ENCODE measurements around the gene HS1BP3. TPM values are rescaled to one million over a fixed set of nuclear protein-coding genes. Genes with fewer than 3 reads are reported as not detected.

The HS1BP3 gene
- total and polyA plus RNA-seq, 2 of the 13 experiments (the other 11 are each of a cell fraction or from before 2014, with no cell fraction given): 15.2 to 22.0 TPM

DNA sequence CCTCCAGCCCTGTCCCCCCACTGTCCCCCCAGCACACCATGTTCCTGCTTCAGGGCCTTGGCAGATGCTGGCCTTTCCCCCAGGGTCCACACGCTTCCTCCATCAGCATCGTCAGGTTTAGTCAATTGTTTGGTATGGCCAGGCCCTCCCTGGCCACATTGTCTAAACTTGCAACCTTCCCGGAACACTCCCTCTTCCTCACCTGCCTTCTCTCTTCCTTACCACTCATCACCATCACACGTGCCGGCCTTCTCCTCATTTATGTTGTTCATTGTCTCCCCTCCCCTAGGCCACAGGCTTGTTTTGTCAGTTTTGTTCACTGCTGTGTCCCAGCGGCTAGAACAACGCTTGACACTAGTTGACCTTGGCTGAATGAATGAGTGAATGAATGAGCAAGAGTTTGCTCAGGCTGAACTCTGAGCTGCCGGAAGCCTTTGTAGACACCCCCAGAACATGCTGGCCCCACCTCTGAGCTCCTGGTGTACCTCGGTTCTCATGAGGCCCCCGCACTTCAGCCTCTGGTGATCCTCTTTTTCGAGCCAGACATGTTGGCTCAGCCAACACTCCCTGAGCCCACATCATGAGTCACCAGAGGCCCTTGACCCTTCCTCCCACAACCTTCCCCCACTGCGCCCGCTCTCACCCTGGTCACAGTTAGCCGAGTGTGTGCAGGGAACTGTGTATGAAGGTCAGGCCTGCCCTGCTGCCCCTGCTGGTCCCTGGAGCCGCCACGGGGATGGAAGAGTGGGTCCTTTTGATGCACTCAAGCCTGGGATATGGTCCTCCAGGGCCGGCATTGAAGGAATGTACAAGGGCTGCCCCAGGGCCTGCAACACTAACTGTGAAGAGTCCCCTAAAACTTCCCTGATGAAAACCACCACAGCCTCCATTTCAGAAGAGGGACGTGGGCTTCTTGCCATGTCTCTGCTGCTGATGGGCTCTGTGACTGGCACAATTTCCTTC is 57.5 kb downstream of the HS1BP3 start (continued):
- TF ChIP-seq, protein P1, sequence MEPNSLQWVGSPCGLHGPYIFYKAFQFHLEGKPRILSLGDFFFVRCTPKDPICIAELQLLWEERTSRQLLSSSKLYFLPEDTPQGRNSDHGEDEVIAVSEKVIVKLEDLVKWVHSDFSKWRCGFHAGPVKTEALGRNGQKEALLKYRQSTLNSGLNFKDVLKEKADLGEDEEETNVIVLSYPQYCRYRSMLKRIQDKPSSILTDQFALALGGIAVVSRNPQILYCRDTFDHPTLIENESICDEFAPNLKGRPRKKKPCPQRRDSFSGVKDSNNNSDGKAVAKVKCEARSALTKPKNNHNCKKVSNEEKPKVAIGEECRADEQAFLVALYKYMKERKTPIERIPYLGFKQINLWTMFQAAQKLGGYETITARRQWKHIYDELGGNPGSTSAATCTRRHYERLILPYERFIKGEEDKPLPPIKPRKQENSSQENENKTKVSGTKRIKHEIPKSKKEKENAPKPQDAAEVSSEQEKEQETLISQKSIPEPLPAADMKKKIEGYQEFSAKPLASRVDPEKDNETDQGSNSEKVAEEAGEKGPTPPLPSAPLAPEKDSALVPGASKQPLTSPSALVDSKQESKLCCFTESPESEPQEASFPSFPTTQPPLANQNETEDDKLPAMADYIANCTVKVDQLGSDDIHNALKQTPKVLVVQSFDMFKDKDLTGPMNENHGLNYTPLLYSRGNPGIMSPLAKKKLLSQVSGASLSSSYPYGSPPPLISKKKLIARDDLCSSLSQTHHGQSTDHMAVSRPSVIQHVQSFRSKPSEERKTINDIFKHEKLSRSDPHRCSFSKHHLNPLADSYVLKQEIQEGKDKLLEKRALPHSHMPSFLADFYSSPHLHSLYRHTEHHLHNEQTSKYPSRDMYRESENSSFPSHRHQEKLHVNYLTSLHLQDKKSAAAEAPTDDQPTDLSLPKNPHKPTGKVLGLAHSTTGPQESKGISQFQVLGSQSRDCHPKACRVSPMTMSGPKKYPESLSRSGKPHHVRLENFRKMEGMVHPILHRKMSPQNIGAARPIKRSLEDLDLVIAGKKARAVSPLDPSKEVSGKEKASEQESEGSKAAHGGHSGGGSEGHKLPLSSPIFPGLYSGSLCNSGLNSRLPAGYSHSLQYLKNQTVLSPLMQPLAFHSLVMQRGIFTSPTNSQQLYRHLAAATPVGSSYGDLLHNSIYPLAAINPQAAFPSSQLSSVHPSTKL (CRISPR knock-in tag; IDR thresholded peaks at IDR 0.05): peak; percentile 96
- peak; percentile 24 for TF ChIP-seq ZFP36 (IDR thresholded peaks at IDR 0.05; ENCODE audit: borderline replicate concordance, low read depth, low read length, partially characterized antibody)
- TF ChIP-seq ZNF605 (CRISPR knock-in tag; IDR thresholded peaks at IDR 0.05): peak; percentile 98
- peak; percentile 100 for TF ChIP-seq ZNF788 (CRISPR knock-in tag; IDR thresholded peaks at IDR 0.05; ENCODE audit: borderline replicate concordance)
- TF ChIP-seq ZNF143 (CRISPR knock-in tag; IDR thresholded peaks at IDR 0.05): peak; percentile 67; the same call in 1 of the 2 replicates
- TF ChIP-seq, protein P2, sequence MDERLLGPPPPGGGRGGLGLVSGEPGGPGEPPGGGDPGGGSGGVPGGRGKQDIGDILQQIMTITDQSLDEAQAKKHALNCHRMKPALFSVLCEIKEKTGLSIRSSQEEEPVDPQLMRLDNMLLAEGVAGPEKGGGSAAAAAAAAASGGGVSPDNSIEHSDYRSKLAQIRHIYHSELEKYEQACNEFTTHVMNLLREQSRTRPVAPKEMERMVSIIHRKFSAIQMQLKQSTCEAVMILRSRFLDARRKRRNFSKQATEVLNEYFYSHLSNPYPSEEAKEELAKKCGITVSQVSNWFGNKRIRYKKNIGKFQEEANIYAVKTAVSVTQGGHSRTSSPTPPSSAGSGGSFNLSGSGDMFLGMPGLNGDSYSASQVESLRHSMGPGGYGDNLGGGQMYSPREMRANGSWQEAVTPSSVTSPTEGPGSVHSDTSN (CRISPR knock-in tag; IDR thresholded peaks at IDR 0.05): peak; percentile 62; the same call in 1 of the 2 replicates
- no peak for TF ChIP-seq NONO (IDR thresholded peaks at IDR 0.05)
- TF ChIP-seq NONO (CRISPR knock-in tag; conservative IDR thresholded peaks at IDR 0.05): peak; percentile 99
- no peak for TF ChIP-seq ZFP62 (CRISPR knock-in tag; IDR thresholded peaks at IDR 0.05)
- TF ChIP-seq, protein P3, sequence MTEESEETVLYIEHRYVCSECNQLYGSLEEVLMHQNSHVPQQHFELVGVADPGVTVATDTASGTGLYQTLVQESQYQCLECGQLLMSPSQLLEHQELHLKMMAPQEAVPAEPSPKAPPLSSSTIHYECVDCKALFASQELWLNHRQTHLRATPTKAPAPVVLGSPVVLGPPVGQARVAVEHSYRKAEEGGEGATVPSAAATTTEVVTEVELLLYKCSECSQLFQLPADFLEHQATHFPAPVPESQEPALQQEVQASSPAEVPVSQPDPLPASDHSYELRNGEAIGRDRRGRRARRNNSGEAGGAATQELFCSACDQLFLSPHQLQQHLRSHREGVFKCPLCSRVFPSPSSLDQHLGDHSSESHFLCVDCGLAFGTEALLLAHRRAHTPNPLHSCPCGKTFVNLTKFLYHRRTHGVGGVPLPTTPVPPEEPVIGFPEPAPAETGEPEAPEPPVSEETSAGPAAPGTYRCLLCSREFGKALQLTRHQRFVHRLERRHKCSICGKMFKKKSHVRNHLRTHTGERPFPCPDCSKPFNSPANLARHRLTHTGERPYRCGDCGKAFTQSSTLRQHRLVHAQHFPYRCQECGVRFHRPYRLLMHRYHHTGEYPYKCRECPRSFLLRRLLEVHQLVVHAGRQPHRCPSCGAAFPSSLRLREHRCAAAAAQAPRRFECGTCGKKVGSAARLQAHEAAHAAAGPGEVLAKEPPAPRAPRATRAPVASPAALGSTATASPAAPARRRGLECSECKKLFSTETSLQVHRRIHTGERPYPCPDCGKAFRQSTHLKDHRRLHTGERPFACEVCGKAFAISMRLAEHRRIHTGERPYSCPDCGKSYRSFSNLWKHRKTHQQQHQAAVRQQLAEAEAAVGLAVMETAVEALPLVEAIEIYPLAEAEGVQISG (CRISPR knock-in tag; IDR thresholded peaks at IDR 0.05): peak; percentile 91
- TF ChIP-seq, protein P4, sequence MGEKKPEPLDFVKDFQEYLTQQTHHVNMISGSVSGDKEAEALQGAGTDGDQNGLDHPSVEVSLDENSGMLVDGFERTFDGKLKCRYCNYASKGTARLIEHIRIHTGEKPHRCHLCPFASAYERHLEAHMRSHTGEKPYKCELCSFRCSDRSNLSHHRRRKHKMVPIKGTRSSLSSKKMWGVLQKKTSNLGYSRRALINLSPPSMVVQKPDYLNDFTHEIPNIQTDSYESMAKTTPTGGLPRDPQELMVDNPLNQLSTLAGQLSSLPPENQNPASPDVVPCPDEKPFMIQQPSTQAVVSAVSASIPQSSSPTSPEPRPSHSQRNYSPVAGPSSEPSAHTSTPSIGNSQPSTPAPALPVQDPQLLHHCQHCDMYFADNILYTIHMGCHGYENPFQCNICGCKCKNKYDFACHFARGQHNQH (CRISPR knock-in tag; IDR thresholded peaks at IDR 0.05): peak; percentile 98
- TF ChIP-seq, protein P5, sequence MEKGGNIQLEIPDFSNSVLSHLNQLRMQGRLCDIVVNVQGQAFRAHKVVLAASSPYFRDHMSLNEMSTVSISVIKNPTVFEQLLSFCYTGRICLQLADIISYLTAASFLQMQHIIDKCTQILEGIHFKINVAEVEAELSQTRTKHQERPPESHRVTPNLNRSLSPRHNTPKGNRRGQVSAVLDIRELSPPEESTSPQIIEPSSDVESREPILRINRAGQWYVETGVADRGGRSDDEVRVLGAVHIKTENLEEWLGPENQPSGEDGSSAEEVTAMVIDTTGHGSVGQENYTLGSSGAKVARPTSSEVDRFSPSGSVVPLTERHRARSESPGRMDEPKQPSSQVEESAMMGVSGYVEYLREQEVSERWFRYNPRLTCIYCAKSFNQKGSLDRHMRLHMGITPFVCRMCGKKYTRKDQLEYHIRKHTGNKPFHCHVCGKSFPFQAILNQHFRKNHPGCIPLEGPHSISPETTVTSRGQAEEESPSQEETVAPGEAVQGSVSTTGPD (CRISPR knock-in tag; IDR thresholded peaks at IDR 0.05): peak; percentile 92; the same call in 1 of the 2 replicates
- TF ChIP-seq ZMYM2 (CRISPR knock-in tag; IDR thresholded peaks at IDR 0.05): peak; percentile 95
- TF ChIP-seq REL (CRISPR knock-in tag; conservative IDR thresholded peaks at IDR 0.05): peak; percentile 77; the same call in 1 of the 2 replicates
- TF ChIP-seq ZNF644 (CRISPR knock-in tag; IDR thresholded peaks at IDR 0.05; ENCODE audit: low read depth): peak; percentile 82
- peak; percentile 100 for TF ChIP-seq RXRB (CRISPR knock-in tag; IDR thresholded peaks at IDR 0.05; ENCODE audit: borderline replicate concordance)

All from HepG2 (cell line).